ENCODE results near the gene CD99.

The CD99 gene

DNA sequence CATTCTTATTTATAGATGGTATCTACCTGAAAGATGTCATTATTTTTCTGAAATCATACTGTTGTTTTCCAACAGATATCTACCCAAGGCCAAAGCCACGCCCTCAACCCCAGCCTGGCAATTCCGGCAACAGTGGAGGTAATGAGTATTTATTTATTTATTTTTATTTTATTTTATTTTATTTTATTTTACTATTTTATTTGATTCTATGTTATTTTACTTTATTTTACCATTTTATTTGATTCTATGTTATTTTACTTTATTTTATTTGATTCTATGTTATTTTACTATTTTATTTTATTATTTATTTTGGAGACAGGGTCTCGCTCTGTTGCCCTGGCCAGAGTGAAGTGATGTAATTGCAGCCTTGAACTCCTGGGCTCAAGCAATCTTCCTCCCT is 98.5 kb downstream of the CD99 start:
- no peak overlapping the region for H4K91ac ChIP-seq (ENCODE audit: low read length)
- no peak overlapping the region for H4K8ac ChIP-seq (ENCODE audit: low read length)
- H3K4me2 ChIP-seq (ENCODE audit: low read length, poor library complexity, severe bottlenecking): no peak overlapping the region
- H3K4ac ChIP-seq (ENCODE audit: low read depth in 1 of 2, low read length in 2 of 2): no peak overlapping the region
- H3K4me1 ChIP-seq (ENCODE audit: control insufficient read depth, insufficient read depth, low read depth, low read length): no peaks in the 10 kb centered on the region
- WGBS: 100% methylated on average over 1 of the region's 3 CpGs
- H3K27me3 ChIP-seq (ENCODE audit: control insufficient read depth in 1 of 2, insufficient read depth in 1 of 2, low read length in 2 of 2): no peaks in the 10 kb centered on the region
- H3K4me3 ChIP-seq (ENCODE audit: insufficient read depth in 1 of 2, low read depth in 1 of 2, low read length in 2 of 2): no peak overlapping the region
- DNase-seq: no peak
- no peak overlapping the region for H2BK5ac ChIP-seq (ENCODE audit: low read depth, low read length, poor library complexity, severe bottlenecking)
- no peak overlapping the region for H2BK12ac ChIP-seq (ENCODE audit: low read length in 2 of 2)
- no peak overlapping the region for H3K27ac ChIP-seq (ENCODE audit: low read length, poor library complexity, severe bottlenecking)
- H2BK15ac ChIP-seq (ENCODE audit: low read depth, poor library complexity, severe bottlenecking): no peak overlapping the region
- no peak overlapping the region for H2AFZ ChIP-seq (ENCODE audit: low read depth, low read length)
- H3K9me3 ChIP-seq (ENCODE audit: control insufficient read depth, low read length): no peaks in the 10 kb centered on the region
- no peak overlapping the region for H3K18ac ChIP-seq (ENCODE audit: low read depth in 1 of 2, low read length in 2 of 2)
- H2BK120ac ChIP-seq (ENCODE audit: low read depth, low read length): no peak overlapping the region
- H3K23ac ChIP-seq (ENCODE audit: low read length in 2 of 2): no peak overlapping the region
- H3K79me1 ChIP-seq (replicated peaks; ENCODE audit: low read length, poor library complexity, severe bottlenecking): no peaks in the 10 kb centered on the region
- H3K14ac ChIP-seq (ENCODE audit: low read length in 2 of 2): no peak overlapping the region
- H3K9ac ChIP-seq (ENCODE audit: low read length): no peak overlapping the region
- no peak overlapping the region for H2AK5ac ChIP-seq (ENCODE audit: low read length, severe bottlenecking)
- peaks cover 0 to 85% of the 10 kb centered on the region in 2 experiments for H3K36me3 ChIP-seq (ENCODE audit: control insufficient read depth in 1 of 2, insufficient read depth in 2 of 2, low read depth in 1 of 2, low read length in 2 of 2)
